BE2C (cell line): ENCODE measurements around the gene MAN1A1.
"Not testable (repeated sequence)": the region's sequence is repeated elsewhere in the genome, so short reads cannot be mapped to it uniquely, and the experiment has no call there.

Source experiments
- DNase-seq: peaks from one replicate; pipeline ENCODE4 v3.0.0-alpha.2; 2020
- H3K27me3 ChIP-seq: fragments of 250-450 bp; sonication (Bioruptor Pico); 2 replicates; pipeline ENCODE4 v1.5.1; 2020; ENCODE audit warnings: mild to moderate bottlenecking
- H3K36me3 ChIP-seq: fragments of 250-450 bp; sonication (Bioruptor Pico); 2 replicates; pipeline ENCODE4 v1.5.1; 2020; ENCODE audit warnings: mild to moderate bottlenecking
- H3K4me1 ChIP-seq: fragments of 250-450 bp; sonication (Bioruptor Pico); 2 replicates; pipeline ENCODE4 v1.5.1; 2020
- H3K4me3 ChIP-seq: 2 replicates; pipeline ENCODE4 v1.5.1; 2011; ENCODE audit warnings: low read depth, low read length
- H3K9me3 ChIP-seq: fragments of 250-450 bp; sonication (Bioruptor Pico); 2 replicates; pipeline ENCODE4 v1.5.1; 2020
- CTCF ChIP-seq: IDR thresholded peaks from 2 replicates; pipeline ENCODE4 v1.5.1; 2012; ENCODE audit warnings: mild to moderate bottlenecking, low read depth, low read length

Gene MAN1A1

DNA sequence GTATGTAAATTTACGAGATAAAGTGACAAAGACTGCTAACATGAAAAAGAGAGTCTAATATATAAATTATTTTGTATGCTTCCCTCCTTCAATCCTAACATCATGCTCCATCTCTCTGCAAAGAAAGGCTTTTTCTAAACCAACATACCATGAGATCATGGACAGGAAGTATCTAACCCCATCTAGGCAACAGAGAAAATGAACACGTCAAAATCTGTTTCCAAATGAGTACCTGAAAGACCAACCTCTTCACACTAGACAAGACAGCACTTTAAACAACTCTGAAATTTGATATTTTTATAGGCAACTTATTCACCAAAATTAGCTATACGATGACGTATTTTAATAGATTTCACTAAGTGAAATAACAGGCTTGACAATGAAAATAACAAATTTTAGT lies 54.6 kb downstream of the MAN1A1 start:
- TF ChIP-seq CTCF = no peak
- H3K4me3 ChIP-seq = no peak overlapping the region
- H3K4me1 ChIP-seq = peaks cover 23% of the 10 kb centered on the region
- no peaks in the 10 kb centered on the region for H3K9me3 ChIP-seq
- DNase-seq = no peak
- H3K36me3 ChIP-seq = peaks cover 32% of the 10 kb centered on the region
- no peaks in the 10 kb centered on the region for H3K27me3 ChIP-seq

- not testable (repeated sequence) for H3K9me3 ChIP-seq, H3K27me3 ChIP-seq, DNase-seq, H3K4me3 ChIP-seq
- H3K4me1 ChIP-seq = peaks cover 22% of the 10 kb centered on the region
- H3K36me3 ChIP-seq = peaks cover 57% of the 10 kb centered on the region
Observed at GRCh38 chr6:119291060-119291459, 58.5 kb downstream of the MAN1A1 start.

DNA sequence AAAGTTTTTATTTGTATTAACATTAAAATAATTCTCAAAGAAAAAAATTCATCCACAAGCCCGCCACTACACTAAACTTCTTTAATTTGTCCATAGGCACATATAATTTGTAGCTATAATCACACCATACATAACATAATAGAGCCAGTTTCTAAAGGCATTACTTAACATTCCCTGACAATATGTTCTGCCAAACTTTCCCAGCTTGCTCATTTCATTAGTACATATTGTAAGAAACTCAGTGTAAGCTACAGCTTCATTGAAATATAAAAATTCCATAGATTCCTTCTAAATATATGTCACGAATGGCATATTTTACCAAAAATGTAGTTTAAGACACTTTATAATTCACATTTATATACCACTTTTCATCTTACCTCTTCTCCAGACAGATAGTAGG lies 59.3 kb downstream of the MAN1A1 start:
- no peaks in the 10 kb centered on the region for H3K27me3 ChIP-seq
- H3K4me1 ChIP-seq = peaks cover 15% of the 10 kb centered on the region
- H3K9me3 ChIP-seq = no peaks in the 10 kb centered on the region
- no peak for DNase-seq
- H3K36me3 ChIP-seq = peaks cover 61% of the 10 kb centered on the region
- TF ChIP-seq CTCF = no peak
- no peak overlapping the region for H3K4me3 ChIP-seq

DNA sequence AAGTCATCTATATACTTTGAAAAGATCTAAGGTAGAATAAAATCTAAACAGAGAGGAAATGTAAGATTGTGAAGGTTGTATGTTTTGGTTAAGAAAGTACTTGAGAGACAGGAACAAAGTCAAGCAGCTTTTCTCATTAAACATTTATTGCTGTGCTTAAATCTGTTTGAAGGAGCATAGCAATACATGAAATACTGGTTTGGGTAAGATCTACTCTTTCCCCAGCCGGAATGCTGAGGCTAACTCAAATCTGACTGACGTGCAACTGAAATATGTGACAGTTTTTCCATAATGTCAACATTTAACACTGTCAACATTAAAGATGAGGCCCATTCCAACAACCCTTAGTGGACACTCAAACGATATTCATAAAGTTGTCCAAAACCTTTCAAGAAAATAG lies 59.9 kb downstream of the MAN1A1 start:
- TF ChIP-seq CTCF = no peak
- Histone ChIP-seq H3K4me3 (no peak overlapping the region), H3K4me1 (peaks cover 12% of the 10 kb centered on the region), H3K36me3 (peaks cover 54% of the 10 kb centered on the region), H3K9me3 (no peaks in the 10 kb centered on the region), H3K27me3 (no peaks in the 10 kb centered on the region)
- no peak for DNase-seq

DNA sequence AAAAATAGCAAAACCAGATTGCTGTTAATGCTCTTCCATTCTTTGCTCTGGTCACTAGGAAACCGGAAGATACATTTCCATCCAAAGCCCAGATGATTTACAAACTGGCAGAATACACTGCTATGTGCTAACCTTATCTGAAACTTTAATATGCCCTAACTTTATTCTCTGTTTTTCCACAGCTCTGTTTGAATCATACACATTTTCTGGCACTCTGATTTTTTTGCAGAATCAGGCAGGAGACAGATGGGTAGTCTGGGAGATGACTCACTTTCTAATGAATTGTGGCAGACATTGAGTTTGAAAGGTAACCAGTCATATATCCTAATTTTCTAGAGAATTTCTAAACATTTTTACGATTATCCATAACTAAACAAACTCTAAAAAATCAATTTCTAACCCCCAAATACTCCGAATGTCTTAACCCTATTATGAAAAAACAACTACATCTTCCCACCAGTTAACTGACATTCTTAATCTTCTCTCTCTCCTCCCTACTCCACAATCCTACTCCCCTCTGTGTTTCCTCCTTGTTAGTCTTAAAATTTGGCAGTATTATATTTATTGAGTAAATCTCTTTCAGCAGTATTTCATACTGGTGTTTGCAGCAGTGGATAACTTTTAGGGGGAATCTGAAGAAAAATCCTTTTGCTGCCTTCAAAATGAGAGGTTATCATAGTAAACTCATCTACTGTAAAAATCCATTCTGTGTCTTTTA lies 63.5 kb downstream of the MAN1A1 start:
- no peak for TF ChIP-seq CTCF
- no peaks in the 10 kb centered on the region for H3K9me3 ChIP-seq
- no peak overlapping the region for H3K4me3 ChIP-seq
- no peak for DNase-seq
- no peaks in the 10 kb centered on the region for H3K27me3 ChIP-seq
- peaks cover 35% of the 10 kb centered on the region for H3K4me1 ChIP-seq
- peaks cover 46% of the 10 kb centered on the region for H3K36me3 ChIP-seq

DNA sequence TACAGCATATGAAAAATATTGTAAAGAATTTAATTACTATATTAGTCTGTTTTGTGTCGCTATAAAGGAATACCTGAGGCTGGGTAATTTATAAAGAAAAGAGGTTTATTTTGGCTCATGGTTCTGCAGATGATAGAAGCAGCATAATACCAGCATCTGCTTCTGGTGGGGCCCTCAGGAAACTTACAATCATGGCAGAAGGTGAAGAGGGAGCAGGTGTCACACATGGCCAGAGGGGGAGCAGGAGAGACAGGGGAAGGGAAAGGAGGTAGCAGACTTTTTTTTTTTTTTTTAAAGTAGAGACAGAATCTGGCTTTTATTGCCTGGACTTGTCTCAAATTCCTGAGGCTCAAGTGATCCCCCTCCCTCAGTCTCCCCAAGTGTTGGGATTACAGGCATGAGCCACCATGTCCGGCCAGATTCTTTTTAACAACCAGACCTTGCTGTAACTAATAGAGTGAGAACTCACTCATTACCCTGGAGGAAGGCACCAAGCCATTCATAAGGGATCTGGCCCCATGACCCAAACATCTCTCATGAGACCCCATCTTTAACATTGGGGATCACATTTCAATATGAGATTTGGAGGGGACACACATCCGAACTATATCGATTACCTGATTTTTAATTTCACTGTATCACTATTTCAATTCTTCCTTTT lies 64.6 kb downstream of the MAN1A1 start:
- Histone ChIP-seq H3K27me3 (no peaks in the 10 kb centered on the region), H3K9me3 (no peaks in the 10 kb centered on the region), H3K4me1 (peaks cover 41% of the 10 kb centered on the region), H3K4me3 (no peak overlapping the region), H3K36me3 (peaks cover 38% of the 10 kb centered on the region)
- DNase-seq = peak; percentile 47
- TF ChIP-seq CTCF = peak; percentile 51
